Measurements from ENCODE around the gene NCAM1. TPM values are rescaled to one million over a fixed set of nuclear protein-coding genes. Genes with fewer than 3 reads are reported as not detected.
"Not testable (repeated sequence)": the region's sequence is repeated elsewhere in the genome, so short reads cannot be mapped to it uniquely, and the experiment has no call there.

NCAM1 gene
- total RNA-seq, 2 donors from 2014 or later: 225 to 229 TPM

DNA sequence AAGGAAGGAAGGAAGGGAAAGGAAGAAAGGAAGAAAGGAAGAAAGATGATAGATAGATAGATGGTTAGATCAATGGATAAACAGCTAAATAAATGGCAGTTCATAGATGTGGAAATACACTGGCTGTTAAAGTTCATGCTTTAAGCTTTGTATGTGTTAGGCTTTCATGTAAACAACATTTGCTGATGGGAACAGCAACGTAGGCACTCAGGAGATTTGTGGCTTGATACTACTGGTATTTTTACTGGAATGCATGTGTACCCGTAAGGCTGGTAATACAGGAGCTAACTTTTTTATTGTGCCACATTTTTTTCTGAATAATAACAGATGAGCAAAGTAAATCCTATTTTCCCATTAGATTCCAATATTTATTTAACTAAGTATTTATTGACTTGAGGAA, 85.6 kb downstream of the NCAM1 start:
- Histone ChIP-seq H3K4me3 (no peak overlapping the region), H3K27ac (no peak overlapping the region), H3K36me3 (no peaks in the 10 kb centered on the region), H3K9me3 (peaks cover 0 to 4% of the 10 kb centered on the region in 2 donors), H3K27me3 (no peaks in the 10 kb centered on the region), H3K4me1 (no peaks in the 10 kb centered on the region)
- no peak for DNase-seq (ENCODE audit: low spot score)
- TF ChIP-seq, protein P1, sequence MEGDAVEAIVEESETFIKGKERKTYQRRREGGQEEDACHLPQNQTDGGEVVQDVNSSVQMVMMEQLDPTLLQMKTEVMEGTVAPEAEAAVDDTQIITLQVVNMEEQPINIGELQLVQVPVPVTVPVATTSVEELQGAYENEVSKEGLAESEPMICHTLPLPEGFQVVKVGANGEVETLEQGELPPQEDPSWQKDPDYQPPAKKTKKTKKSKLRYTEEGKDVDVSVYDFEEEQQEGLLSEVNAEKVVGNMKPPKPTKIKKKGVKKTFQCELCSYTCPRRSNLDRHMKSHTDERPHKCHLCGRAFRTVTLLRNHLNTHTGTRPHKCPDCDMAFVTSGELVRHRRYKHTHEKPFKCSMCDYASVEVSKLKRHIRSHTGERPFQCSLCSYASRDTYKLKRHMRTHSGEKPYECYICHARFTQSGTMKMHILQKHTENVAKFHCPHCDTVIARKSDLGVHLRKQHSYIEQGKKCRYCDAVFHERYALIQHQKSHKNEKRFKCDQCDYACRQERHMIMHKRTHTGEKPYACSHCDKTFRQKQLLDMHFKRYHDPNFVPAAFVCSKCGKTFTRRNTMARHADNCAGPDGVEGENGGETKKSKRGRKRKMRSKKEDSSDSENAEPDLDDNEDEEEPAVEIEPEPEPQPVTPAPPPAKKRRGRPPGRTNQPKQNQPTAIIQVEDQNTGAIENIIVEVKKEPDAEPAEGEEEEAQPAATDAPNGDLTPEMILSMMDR (IDR thresholded peaks at IDR 0.05): no peak

DNA sequence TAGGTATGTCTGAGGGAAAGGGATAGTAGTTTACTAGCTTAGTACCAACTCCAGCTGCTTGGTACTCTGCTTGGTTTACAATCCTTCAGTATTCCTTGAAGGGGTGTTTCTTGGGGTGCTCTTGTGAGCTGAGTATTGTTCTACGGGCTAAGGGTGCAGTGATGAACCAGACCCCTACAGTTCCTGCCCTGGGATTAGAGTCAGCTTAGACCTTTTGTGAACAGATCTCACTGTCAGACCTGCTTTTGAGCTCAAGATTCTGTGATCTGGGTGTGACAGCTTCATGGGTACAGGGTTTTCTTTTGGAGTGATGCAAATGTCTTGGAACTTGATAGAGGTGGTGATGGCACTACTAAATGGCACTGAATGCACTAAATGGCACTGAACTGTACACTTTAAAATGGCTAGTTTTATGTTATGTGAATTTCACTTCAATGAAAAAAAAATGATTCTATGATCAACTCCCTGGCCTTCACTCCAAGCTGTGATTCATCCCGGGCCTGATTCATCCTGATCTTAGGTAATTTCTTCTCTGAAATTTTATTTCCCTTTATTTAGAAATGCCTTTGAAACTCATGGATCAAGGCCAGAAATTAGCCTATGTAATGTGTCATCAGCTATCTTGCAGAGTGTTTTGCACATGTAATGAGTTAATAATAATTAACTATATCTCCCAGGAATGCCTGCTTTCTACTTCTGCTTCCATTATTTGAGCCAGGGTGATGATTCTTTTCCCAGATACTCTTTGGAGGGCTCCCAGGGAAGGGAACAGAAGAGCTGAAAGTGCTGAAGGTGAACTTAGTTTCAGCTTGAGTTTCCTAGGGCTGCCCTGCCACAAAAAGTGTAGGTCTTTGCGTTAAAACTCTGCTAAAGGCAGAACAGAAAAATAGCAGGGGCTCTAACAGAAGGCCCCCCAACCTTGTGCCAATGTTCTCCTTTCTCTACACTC, 87.9 kb downstream of the NCAM1 start:
- H3K9me3 ChIP-seq: peaks cover 0 to 4% of the 10 kb centered on the region in 2 donors
- no peaks in the 10 kb centered on the region for H3K4me1 ChIP-seq
- TF ChIP-seq, protein P1 (IDR thresholded peaks at IDR 0.05): no peak
- H3K27me3 ChIP-seq: no peaks in the 10 kb centered on the region
- no peak overlapping the region for H3K27ac ChIP-seq
- no peak overlapping the region for H3K4me3 ChIP-seq
- no peak for DNase-seq (ENCODE audit: low spot score)
- no peaks in the 10 kb centered on the region for H3K36me3 ChIP-seq

DNA sequence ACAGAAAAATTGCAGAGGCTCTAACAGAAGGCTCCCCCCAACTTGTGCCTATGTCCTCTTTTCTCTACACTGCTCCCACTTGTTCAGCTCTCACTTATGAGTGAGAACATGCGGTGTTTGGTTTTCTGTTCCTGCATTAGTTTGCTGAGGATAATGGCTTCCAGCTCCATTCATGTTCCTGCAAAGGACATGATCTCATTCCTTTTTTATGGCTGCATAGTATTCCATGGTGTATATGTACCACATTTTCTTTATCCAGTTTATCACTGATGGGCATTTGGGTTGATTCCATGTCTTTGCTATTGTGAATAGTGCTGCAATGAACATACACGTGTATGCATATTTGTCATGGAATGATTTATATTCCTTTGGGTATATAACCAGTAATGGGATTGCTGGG, 91.8 kb downstream of the NCAM1 start:
- H3K36me3 ChIP-seq; DNase-seq (ENCODE audit: low spot score); H3K27ac ChIP-seq; H3K4me1 ChIP-seq; H3K4me3 ChIP-seq; H3K27me3 ChIP-seq; H3K9me3 ChIP-seq: not testable (repeated sequence)

DNA sequence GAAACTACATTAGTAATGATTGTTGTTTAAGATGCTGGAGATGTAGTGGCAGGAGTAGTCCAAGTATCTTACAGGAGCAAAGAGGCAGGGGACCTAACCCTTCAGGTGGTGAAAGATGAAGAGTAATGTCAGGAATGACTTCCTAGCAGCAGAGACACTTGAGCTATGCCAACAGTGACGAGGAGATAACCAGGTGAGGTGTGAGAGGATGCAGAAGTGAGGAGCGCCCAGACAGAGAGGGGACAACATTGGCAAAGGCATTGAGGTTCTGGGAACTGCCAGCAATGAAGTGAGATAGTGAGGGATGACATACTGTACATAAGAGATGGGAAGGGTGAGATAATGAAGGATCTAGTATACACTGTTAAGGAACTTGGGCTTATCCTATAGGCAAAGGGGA, 95.8 kb downstream of the NCAM1 start:
- TF ChIP-seq, protein P1 (IDR thresholded peaks at IDR 0.05): no peak
- Histone ChIP-seq H3K9me3 (no peaks in the 10 kb centered on the region), H3K27me3 (no peaks in the 10 kb centered on the region), H3K36me3 (no peaks in the 10 kb centered on the region), H3K4me3 (no peak overlapping the region), H3K4me1 (no peaks in the 10 kb centered on the region), H3K27ac (no peak overlapping the region)
- no peak for DNase-seq (ENCODE audit: low spot score)

DNA sequence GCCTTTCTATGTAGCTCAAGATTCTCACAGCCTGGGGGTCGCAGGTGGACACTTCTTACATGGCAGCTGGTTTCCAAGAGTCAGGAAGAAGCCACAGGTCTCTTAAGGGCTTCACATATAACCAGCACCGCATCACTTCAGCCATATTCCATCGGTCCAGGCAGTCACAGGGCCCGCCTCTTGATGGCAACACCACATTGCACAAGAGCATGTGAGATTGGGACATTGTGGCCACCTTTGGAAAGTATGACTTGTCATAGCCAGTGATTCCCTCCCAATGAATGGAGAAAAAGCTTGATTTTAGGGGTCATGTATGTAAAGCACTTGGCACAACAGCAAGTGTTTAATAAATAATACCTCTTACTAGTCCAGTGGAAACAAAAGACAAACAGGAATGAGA, 98.3 kb downstream of the NCAM1 start:
- no peak for DNase-seq (ENCODE audit: low spot score)
- TF ChIP-seq, protein P1 (IDR thresholded peaks at IDR 0.05): no peak
- no peaks in the 10 kb centered on the region for H3K27me3 ChIP-seq
- H3K27ac ChIP-seq: no peak overlapping the region
- no peak overlapping the region for H3K4me3 ChIP-seq
- no peaks in the 10 kb centered on the region for H3K36me3 ChIP-seq
- no peaks in the 10 kb centered on the region for H3K9me3 ChIP-seq
- no peaks in the 10 kb centered on the region for H3K4me1 ChIP-seq

DNA sequence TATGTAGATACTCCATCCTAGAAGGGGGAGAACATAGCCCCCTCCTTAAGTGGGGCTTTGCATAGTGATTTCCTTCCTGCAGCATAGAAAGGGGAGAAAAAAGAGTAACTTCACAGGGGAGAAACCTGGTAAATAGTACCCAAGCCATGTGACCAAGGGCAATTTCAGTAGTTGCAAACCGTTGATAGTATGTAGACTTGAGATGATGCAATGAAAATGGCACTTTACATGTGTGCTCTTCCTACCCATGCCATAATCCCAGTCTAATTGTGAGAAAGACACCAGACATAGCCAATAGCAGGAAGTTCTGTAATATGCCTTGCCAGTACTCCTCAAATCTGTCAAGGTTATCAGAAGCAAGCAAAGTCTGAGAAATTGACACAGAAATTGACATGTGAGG, 104.1 kb downstream of the NCAM1 start:
- no peak for DNase-seq (ENCODE audit: low spot score)
- Histone ChIP-seq H3K4me1 (no peaks in the 10 kb centered on the region), H3K36me3 (no peaks in the 10 kb centered on the region), H3K27me3 (no peaks in the 10 kb centered on the region), H3K4me3 (no peak overlapping the region), H3K27ac (no peak overlapping the region), H3K9me3 (no peaks in the 10 kb centered on the region)
- TF ChIP-seq, protein P1 (IDR thresholded peaks at IDR 0.05): no peak
